AML-193 (cell line): ENCODE measurements around the gene CCDC187.
A peak's percentile ranks its signal among the peaks of the same experiment; 100 is the strongest.

ENCODE experiments used
- DNase-seq, 2 experiments: peaks; one replicate each; lab custom pipeline; 2025; lab: John Stamatoyannopoulos, UW

Gene CCDC187

DNA sequence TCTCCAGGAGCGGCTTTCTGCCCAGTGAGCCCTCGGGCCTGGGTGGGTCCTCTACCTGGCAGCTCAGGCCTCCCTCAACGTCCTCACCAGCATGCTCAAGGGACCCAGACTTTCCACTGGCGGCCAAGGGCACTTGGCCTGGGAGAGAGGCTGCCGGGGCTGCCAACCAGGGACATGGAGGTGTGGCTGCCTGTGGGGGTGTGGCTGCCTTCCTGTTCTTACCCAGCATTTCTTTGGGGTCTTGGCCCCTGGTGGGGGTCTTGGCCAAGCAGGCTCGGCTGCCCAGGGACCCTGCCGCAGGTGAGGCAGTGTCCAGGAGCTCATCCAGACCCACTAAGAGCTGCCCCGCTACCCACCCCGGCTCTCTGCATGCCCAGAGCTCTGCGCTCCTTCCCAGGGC lies 51.0 kb downstream of the CCDC187 start:
- DNase-seq, result no peak

DNA sequence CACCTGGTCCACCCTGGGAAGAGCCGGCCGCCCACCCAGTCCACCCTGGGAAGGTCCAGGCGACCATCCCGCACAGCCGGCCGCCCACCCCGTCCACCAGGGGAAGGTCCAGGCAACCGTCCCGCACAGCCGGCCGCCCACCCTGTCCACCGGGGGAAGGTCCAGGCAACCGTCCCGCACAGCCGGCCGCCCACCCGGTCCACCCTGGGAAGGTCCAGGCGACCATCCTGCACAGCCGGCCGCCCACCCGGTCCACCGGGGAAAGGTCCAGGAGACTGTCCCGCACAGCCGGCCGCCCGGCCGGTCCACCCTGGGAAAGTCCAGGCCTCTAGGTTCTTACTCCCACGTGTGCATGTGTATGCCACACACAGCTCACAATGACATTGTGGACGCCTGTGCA lies 51.6 kb downstream of the CCDC187 start:
- no peak for DNase-seq

DNA sequence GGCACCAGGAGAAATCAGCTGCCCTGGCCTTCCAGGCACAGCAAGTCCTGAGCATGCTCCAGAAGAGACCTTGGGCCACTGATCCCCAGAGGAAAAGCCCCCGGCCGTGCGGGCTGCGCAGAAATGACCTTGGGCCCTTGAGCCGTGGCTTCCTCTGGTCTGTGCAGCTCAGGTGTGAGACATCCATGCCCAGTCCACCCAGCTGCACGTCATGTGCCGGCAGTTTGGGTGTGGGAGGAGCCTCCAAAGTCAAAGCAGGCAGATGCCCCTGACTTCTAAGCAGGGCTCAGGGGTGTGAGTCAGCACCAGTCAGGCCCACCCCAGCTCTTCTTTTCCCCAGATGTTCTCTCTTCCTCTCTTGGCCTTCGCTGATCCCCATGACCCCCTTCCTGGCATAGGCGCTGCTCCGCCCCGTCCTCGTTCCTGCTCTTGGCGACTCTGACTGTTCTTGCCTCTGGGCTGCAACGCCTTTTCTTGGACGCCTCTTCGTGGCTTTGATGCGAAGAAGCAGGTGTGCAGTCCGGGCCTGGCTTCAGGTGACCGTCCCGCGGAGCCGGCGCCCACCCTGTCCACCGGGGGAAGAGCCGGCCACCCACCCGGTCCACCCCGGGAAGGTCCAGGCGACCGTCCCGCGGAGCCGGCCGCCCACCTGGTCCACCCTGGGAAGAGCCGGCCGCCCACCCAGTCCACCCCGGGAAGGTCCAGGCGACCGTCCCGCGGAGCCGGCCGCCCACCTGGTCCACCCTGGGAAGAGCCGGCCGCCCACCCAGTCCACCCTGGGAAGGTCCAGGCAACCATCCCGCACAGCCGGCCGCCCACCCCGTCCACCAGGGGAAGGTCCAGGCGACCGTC lies 52.4 kb downstream of the CCDC187 start:
- DNase-seq, result no peak

DNA sequence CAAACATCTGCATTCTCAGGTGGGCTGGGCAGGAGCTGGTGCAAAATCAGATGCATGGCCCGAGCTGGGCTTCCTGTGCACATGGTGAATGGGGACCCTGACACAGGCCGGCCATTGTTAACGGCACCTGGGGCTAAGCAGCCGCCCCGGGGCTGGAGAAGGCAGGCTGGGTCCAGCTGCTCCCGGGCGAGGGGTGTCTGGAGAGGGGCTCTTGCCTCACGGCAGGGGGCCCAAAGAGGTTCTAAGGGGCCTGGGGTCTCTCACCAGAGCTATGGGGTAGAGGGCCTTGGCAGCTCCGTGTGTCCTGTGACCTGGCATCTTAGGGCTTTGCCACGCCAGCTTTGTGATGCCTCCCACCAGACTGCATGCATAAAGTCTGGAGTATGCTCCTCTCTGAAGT lies 53.2 kb downstream of the CCDC187 start:
- DNase-seq, result no peak

DNA sequence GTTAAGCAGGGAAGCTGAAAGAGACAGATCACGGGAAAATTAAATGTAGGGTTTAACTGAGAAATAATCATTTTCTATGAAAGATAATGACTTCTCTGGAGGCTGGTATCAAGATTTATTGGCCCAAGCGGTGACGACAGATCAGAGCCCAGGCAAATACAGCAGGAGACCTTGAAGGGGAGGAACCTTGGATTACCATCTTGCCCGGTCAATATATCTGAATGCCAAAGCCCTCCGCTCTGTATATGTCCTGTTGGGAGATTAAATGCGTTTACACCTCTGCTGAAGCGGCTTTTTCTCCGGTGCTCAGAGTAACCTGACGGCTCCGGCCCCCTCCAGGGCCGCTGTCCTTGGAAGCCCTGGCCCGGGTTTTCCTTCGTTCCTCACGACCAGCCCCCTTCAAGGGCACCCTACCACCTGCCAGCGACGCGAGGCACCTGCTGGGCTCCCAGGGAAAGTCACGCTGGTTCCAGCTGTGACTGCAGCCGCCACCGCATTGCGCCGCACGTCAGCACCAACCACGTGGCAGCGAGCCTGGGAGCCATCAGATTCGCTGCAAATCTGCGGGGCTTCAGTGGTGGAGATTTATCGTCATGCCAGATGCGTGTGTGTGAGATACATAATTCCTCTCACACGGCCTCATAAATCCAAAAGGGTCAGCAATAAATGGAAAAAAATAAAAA lies 53.9 kb downstream of the CCDC187 start:
- DNase-seq, result no peak

DNA sequence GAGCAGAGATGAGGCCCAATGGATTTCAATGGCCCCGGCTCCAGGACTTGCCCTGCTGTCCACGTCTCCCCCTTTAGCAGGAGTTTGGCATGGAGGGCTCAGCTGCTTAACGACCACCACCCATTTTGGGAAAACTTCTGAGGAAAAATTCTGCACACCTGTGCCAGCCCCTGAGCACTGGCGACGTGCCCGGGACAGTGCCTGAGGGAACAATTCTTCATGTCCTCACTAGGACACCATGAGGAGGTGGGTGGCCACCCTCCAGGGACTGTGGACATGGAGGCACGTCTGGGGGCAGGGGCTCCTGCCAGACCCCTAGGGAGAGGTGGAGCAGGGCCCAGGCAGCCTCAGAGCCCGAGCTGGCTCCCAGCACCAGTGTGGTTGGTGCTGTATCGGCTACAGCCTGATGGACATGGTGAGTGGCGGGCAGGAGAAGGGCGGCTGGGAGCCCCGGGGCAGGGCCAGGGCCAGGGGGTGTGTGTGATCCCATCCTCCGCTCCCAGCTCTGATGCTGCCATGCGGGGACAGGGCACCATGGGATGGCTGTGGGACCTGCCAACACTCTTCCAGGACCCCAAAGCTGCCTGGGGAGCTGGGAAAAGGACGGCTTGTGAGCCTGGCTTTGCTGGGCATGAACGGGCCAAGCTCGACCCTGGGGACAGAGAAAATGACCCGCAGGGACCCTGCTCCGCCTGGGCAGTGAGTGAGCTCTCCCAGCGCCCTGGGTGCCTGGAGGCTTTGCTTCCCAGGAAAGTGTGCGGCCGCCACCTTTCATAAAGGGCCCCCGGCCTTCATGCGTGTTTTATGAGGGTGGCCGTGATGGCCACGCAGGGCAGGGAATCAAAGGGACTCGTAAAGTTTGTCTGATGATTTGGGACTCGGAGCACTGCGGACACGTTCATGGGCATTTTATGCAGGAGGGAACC lies 54.7 kb downstream of the CCDC187 start:
- no peak for DNase-seq

DNA sequence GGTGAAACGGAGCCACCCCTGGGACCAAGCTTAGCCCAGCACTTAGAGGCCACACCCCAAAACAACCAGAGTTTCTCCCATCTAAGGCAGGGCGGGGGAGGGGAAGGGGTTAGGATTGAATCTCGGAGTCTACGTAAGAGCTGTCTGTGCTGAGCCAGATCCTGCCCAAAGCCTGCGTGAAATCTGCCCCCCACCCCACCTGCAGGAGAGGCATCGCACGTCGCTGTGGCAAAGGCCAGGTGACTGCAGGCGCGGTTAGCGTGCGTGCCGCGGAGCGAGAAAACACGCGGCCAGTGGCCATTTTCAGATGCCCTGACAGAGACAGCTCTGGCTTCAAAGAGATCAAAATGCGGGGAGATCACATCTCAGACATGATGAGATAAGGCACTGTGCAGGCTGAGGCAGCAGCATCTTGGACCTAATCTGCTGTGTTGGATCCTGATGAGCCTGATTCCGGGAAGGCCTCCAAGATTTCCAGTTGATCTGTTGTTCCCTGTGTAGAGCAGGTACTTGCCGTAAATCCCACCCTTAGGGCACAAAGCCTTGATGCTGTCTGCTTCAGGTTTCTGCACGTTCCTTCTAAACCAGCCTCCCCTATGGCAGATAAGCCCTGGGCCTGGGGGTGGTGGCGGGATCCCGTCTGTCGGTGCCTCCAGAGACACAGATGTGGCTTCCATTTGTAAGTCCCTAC lies 55.8 kb downstream of the CCDC187 start:
- DNase-seq, result no peak

DNA sequence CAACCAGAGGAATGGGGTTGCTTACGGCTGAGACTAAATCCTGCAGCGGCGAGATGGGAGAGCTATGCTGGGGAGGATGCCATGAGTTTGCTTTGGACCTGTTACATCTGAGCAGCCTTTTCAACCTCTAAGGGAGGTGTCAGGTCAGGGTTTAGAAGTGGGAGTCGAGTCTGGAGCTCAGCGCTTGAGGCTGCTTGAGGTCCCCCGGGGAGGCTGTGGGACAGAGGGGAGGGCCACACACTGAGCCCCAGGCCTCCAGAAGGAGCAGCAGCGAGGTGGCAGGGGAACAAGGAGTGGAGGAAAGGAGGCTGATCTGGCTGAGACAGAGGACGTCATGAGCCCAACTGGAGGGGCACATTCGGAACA lies 56.4 kb downstream of the CCDC187 start:
- no peak for DNase-seq

DNA sequence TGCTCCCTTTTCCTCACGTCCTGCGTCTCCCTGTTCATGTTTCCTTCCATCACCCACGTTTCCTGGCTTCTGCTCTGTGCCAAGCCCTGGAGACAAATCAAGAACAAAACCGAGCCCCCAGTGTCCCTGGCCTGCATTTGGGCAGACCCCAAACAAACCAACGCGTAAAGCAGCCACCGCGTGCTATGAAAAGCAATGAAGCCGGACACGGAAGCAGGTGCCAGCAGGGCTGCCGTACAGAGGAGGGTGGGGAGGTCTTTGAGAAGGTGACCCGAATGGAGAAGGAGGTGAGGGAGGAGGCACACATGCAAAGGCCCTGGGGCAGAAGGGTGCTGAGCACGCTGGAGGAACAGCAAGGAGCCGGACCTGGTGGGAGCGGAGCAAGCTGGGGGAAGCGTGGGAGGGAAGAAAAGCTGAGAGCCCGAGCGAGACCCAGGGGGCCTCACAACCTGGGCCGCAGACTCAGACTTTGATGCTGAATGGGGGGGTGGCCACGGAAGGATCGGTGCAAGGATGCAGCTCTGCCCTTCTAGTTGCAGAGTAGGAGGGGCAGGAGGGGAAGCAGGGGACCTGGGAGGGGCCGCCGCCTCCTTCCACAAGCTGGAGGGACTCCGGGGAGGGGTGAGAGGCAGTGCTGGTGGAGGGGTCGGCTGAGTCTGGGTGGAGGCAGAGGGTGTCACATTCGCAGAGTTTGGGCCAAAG lies 56.9 kb downstream of the CCDC187 start:
- DNase-seq, result no peak

DNA sequence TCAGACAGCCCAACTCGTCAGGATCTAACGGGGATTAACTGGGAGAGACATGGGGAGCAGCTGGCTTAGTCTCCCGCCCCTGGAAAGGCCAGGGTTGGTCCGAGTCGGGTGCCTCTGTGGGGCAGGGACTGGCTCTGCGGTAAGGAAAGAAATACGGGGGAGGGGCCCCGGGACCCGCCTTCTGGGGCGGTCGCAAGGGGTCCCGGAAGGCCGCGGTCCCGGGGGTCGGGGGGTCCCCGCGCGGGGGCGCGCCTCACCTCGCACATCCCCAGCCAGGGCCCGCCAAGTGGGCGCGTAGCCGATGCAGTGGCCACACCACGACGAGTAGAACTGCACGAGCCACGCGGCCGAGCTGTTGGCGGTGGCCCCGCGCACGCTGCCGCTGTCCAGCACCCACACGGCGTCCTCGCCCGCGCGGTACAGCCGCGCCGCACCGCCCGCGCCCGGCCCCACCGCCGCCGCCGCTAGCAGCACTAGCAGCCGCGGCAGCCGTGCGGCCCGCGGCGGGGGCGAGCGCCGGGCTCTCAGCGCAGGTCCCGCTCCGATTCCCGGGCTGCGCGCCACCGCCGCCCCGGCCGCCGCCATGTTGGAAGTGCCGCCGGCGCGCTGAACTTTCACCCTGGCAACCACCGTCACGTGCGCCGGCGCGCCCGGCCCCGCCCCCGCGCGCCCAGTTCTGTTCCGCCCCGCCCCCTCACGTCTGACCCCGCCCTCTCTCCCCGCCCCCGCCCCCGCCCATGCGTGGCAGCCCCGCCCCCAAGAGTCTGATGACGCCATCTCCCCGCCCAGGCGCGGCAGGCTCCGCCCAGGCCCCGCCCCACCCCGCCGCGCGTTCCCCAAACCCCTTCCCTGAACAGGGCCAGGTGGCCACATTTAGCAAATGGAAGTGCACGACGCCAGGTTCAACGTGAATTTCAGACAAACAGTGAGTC lies 58.4 kb downstream of the CCDC187 start, which contains the start of gene QSOX2:
Gene QSOX2, minus strand, starts transcription at position 594 of the 932 bp plus-strand sequence. Its CDS starts 9 bp downstream, at position 585.
- peak; percentile 56 to 83 for DNase-seq

DNA sequence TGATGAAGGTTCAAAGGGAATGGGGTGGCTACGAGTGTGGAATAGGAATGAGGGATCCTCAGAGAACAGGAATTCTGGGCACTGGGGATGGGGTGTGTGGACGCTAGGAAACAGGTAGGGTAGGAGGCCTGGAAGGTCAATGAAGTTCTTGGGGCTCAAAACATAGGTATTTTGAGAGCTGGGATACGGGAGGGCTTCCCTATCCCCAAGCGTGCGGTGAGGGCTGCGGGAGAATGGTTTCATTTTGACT lies 59.0 kb downstream of the CCDC187 start:
- DNase-seq, result no peak

DNA sequence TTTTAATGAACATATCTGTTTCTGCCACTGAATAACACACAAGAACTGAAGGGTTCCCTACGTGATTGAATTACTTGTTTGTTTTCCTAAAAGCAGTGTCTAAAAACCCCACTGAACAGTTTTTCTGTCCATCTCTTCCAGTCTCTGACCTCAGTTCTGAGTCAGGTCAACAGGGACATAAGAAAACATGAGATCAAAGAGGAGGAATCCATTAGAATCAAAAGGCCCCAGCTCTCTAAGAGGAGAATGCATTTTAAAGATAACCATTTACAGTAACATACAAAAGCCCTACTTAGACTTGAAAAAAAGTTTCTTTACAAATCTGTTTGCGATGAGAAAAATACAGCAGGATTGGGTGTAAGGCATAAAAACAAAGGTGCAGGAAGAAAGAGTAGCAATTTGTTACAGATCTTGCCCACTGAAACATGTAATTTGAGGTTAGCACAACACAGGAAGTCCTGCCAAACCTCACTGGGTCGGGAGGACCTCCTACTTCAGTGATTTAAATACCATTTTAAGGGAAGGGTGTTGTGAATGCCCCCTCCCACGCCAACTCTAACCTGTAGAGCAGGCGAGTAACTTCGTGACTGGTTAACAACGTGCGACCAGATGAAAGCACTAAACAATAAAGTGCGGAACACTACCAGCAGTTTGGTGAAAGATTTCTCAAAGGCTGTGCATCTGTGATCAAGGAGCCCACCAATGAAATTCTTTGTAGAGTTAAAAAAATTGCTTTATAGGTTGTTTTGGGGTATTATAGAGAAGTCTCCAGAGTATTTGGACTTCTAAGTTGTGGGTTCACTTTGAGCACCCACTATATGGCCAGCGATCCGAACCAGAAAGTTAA lies 59.5 kb downstream of the CCDC187 start:
- no peak for DNase-seq

DNA sequence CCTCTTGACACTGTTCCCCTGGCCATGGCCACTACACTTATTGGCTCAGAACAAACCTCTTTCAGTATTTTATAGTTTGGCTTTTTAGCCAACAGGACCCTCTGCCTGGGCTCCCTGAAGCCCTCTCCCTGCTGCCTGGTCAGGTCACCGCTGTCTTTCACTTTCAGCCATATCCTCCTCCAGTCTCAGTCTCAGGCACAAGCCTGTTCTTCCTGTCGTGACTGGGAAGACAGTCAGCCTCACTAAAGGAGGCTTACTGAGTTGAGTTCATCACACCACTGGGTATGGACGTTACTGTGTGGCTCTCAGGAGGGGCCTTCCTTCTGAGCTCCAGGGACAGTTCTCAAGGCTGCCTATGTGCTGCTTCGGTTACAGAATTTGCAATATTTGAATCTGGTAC lies 60.3 kb downstream of the CCDC187 start:
- no peak for DNase-seq

DNA sequence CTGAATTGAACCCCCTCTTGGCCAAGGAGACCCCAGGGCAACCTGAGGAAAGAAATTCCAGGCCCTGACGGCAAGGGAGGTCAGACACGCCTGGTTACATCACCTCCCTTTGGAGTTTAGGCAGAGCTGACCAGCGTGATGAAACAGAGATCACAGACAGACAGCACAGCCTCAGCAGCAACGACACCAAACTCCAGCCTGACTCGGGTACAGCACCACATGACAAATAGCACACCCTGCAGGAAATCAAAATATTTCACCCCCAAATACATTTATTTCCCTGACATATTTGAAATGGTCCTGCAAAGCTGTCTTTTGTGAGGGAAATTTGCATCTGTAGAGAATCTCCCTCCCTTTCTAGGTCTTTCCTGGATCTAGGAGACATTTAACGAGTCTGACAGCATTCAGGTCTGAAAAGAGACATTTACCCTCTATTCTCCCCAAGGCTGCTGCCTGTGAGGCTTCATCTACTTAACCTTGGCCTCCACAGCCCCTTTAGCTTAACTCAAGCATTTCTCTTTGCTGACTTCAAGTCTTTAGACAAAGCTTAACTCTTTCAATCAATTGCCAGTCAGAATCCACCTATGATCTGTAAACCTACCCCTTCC lies 60.9 kb downstream of the CCDC187 start:
- peak; percentile 34 to 39 for DNase-seq

DNA sequence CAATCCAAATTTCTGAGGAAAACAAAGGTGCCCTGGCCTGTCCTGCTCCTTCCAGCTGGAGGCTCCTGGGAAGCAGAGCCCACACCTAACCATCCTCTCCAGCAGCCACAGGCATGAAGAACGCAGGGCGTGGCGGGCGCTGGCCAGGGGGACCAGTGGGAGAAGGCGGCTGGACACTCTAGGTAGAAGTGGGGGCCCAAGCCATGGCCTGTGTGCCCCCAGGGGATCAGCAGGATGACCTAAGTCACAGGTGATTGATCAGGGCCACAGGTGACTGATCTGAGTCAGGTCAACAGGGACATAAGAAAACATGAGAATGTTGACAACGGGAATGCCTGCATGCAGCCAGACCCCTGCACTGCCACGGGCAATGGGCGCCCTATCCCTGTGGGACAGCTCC lies 61.6 kb downstream of the CCDC187 start:
- DNase-seq, result no peak

DNA sequence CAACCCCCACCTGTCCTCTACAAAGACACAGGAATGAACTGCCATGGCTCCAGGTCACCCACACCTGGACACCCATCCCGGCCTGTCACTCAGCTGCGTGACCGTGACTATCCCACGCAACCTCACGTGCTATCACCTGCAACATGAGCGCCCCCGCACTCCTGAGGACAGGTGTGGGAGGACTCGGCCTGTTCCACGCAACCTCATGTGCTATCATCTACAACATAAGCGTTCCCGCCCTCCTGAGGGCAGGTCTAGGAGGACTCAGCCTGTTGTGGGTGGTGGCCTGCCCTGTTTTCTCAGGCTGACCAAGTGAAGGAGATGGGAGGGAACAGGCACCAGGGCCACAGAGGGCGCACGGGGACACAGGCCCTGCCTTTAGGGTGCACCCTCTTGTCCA lies 62.4 kb downstream of the CCDC187 start:
- no peak for DNase-seq

DNA sequence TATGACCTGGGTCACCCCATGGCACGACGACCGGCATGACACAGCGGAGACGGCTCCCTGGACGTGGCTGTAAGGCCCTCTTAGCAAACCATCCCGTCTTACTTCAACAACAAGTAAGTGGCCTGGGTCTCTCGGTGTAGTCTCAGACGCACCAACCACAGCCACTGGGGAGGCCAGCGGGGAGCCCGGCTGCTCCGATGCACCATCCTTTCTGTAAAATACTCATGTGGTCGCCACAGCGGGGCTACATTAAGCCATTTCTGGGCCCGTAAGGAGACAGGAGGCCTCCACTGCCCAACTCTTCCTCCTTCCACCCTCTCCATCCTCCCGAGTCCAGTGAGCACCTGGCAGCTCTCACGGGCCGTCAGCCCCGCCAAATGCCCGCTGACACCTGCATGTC lies 63.0 kb downstream of the CCDC187 start:
- DNase-seq, result no peak

DNA sequence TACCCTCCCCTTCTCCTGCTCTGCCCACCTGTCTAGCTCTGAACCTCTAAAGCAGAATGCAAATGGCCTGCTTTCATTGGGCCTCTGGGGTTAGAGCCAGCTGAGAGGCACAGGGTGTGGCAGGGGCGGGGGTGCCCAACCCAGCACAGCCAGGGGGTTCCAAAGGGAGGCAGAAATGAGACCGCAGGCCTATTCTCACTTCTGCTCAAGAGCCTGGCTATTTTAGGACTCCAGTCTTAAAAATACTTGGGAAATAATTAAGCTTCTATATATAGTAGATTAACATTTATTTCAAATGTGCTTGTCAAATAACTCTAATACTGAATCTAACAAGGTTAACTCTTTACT lies 63.9 kb downstream of the CCDC187 start:
- no peak for DNase-seq
